Kidney (tissue), 22 donors: ENCODE measurements around the gene PIP5K1B. TPM values are rescaled to one million over a fixed set of nuclear protein-coding genes. Genes with fewer than 3 reads are reported as not detected.
A peak's percentile ranks its signal among the peaks of the same experiment; 100 is the strongest.

Source experiments
- DNase-seq, 5 donors: peaks; one replicate each; pipeline ENCODE4 v3.0.0-alpha.2; 2013 to 2020
- FAIRE-seq: peaks from 2 replicates; lab custom pipeline; 2012; peaks lifted over from hg19 to GRCh38; lab: Jason Lieb, UNC
- H3K27ac ChIP-seq, 2 donors: one replicate each; pipeline ENCODE4 v1.7.0; 2013; ENCODE audit warnings: low read depth in 2 of 2, low read length in 2 of 2, inconsistent platforms in 1 of 2
- H3K27me3 ChIP-seq: one replicate; pipeline ENCODE4 v1.7.1; 2013; ENCODE audit warnings: low read length, inconsistent platforms; ENCODE audit not compliant: control insufficient read depth, insufficient read depth
- H3K36me3 ChIP-seq, 3 donors: one replicate each; pipeline versions ENCODE4 v1.7.0 to v1.7.1; 2013; ENCODE audit warnings: low read length in 3 of 3, control low read depth in 1 of 3, inconsistent platforms in 1 of 3; ENCODE audit not compliant: insufficient read depth in 3 of 3, control insufficient read depth in 2 of 3
- H3K4me1 ChIP-seq, 3 donors: one replicate each; pipeline versions ENCODE4 v1.7.0 to v1.7.1; 2013; ENCODE audit warnings: low read length in 3 of 3, inconsistent platforms in 1 of 3, low read depth in 1 of 3; ENCODE audit not compliant: control insufficient read depth in 2 of 3, insufficient read depth in 2 of 3
- H3K4me3 ChIP-seq, 3 donors: one replicate each; pipeline versions ENCODE4 v1.7.0 to v1.8.1; 2013; ENCODE audit warnings: low read length in 3 of 3, control low read depth in 1 of 3, inconsistent platforms in 1 of 3
- H3K9ac ChIP-seq, 3 donors: one replicate each; pipeline versions ENCODE4 v1.7.0 to v1.7.1; 2013; ENCODE audit warnings: low read length in 3 of 3, control low read depth in 1 of 3, inconsistent platforms in 1 of 3
- H3K9me3 ChIP-seq, 3 donors: one replicate each; pipeline versions ENCODE4 v1.7.0 to v1.7.1; 2013; ENCODE audit warnings: low read length in 3 of 3, control low read depth in 1 of 3, inconsistent platforms in 1 of 3; ENCODE audit not compliant: control insufficient read depth in 2 of 3, insufficient read depth in 1 of 3
- CTCF ChIP-seq: IDR thresholded peaks from 3 replicates; pipeline ENCODE4 v1.5.1; 2012; ENCODE audit warnings: mild to moderate bottlenecking, moderate library complexity, borderline replicate concordance; ENCODE audit not compliant: insufficient read depth; ENCODE audit errors: extremely low read depth
- intact Hi-C: fragments of 100-400 bp; cut with DNase I; formaldehyde crosslinking; loops from one replicate; pipeline ENCODE4 v1.11.1; 2022
- long read RNA-seq, 10 donors: library from polyadenylated mRNA in 1 of 10; unstranded in 1 of 10; transcript quantifications; one replicate each; pipeline ENCODE4 v2.0.0 and lab custom pipeline, GENCODE V29; 2021 to 2026
- polyA plus RNA-seq: library from polyadenylated mRNA; stranded (reverse); fragments of 350-450 nt; fragmentation: Illumina TruSeq; extraction: RNeasy Lipid Tissue Mini Kit (QIAGEN cat#74804); gene quantifications from one replicate; pipeline ENCODE4 v1.2.3, GENCODE V29; 2014; ENCODE audit warnings: low read depth, low replicate concordance; ENCODE audit not compliant: insufficient read depth
- total RNA-seq: library from RNA; stranded (reverse); fragmentation: NEBNext Ultra II Directional; extraction: Animal tissue kit (Norgen Biotek cat#: 25700); gene quantifications from one replicate; pipeline ENCODE4 v1.2.1, GENCODE V29; 2021
- donor health status: control.
- donor health status: control.
- donor health status: control.
- donor health status: control.
- donor health status: control.
- donor health status: DM: yes; HTN: yes; CAD: no.
- donor health status: Normal renal cell carcinoma (clear cell type).

Gene PIP5K1B
- total RNA-seq (10.1 TPM), polyA plus RNA-seq (9.4 TPM)
- long read RNA-seq, donor 1 = 0 reads
- long read RNA-seq, donor 2 = 0 reads
- long read RNA-seq, donor 3 = 0 reads
- long read RNA-seq, donor 4 = 0 reads
- long read RNA-seq, donor 5 = 0 reads
- long read RNA-seq, donor 6, partial matches to known transcripts = 5 of 5 reads
- long read RNA-seq, donor 6, other reads (novel, unspliced or antisense) = 0 of 5 reads
- long read RNA-seq, donor 7, partial matches to known transcripts = 0 of 2 reads
- long read RNA-seq, donor 7, other reads (novel, unspliced or antisense) = 2 of 2 reads
- long read RNA-seq, donor 8 = 0 reads
- long read RNA-seq, donor 9 = 0 reads
- long read RNA-seq, donor 10, partial matches to known transcripts = 0 of 1 reads
- long read RNA-seq, donor 10, other reads (novel, unspliced or antisense) = 0 of 1 reads

GRCh38 chr9:68704814-68705530, at the start of gene PIP5K1B:
TSS of gene PIP5K1B (plus strand) at chr9:68705240. CDS start at chr9:68822615, 117,375 bp downstream.
- FAIRE-seq (no peak), DNase-seq (peak; percentile 86 to 91 (median 90))
- peak within 1 kb of the TSS; percentile 35 to 79 (median 67) for H3K9ac ChIP-seq
- H3K4me1 ChIP-seq = peaks cover 0 to 8% (median 0%) of the 10 kb centered on the region in 3 donors
- no peaks in the 10 kb centered on the region for H3K9me3 ChIP-seq
- H3K36me3 ChIP-seq = no peaks in the 10 kb centered on the region
- H3K27ac ChIP-seq = peak within 1 kb of the TSS; percentile 69 to 74
- TF ChIP-seq CTCF = no peak
- intact Hi-C loops = no loop called here
- peaks cover 6% of the 10 kb centered on the region for H3K27me3 ChIP-seq
- peak within 1 kb of the TSS; percentile 40 to 81 (median 78) for H3K4me3 ChIP-seq

GRCh38 chr9:68664036-68664435, 41.0 kb upstream of the PIP5K1B start:
- FAIRE-seq (no peak), DNase-seq (no peak)
- intact Hi-C loops = no loop called here
- no peaks in the 10 kb centered on the region for H3K36me3 ChIP-seq
- H3K9me3 ChIP-seq = no peaks in the 10 kb centered on the region
- no peaks in the 10 kb centered on the region for H3K4me1 ChIP-seq
- no peaks in the 10 kb centered on the region for H3K27me3 ChIP-seq
- no peak for TF ChIP-seq CTCF
- no peak overlapping the region for H3K9ac ChIP-seq
- no peak overlapping the region for H3K27ac ChIP-seq
- no peak overlapping the region for H3K4me3 ChIP-seq

- Histone ChIP-seq H3K9ac (no peak overlapping the region), H3K9me3 (no peaks in the 10 kb centered on the region), H3K4me1 (no peaks in the 10 kb centered on the region), H3K27me3 (no peaks in the 10 kb centered on the region), H3K36me3 (no peaks in the 10 kb centered on the region), H3K27ac (no peak overlapping the region), H3K4me3 (no peak overlapping the region)
- intact Hi-C loops = no loop called here
- DNase-seq (peak in 1 of 5 donors; percentile 20), FAIRE-seq (no peak)
- TF ChIP-seq CTCF = no peak
These were observed 36.9 kb upstream of the PIP5K1B start for GRCh38 chr9:68668127-68668526.
